Small intestine (tissue), 7 donors: Measurements from ENCODE around the gene YKT6. TPM values are rescaled to one million over a fixed set of nuclear protein-coding genes. Genes with fewer than 3 reads are reported as not detected.

ENCODE experiments used
- DNase-seq, 2 donors: peaks; one replicate each; pipeline versions ENCODE4 v3.0.0 to v3.0.0-alpha.2; 2013
- FAIRE-seq: peaks from 2 replicates; lab custom pipeline; 2012; peaks lifted over from hg19 to GRCh38; lab: Jason Lieb, UNC
- H3K27ac ChIP-seq, 3 donors: one replicate each; pipeline ENCODE4 v1.5.1; 2013; ENCODE audit warnings: low read length in 2 of 3, mild to moderate bottlenecking in 2 of 3, control low read depth in 1 of 3, inconsistent platforms in 1 of 3, low read depth in 1 of 3, moderate library complexity in 1 of 3
- H3K27me3 ChIP-seq, 3 donors: one replicate each; pipeline ENCODE4 v1.6.1; 2013; ENCODE audit warnings: low read length in 3 of 3, inconsistent platforms in 1 of 3; ENCODE audit not compliant: control insufficient read depth in 3 of 3, insufficient read depth in 3 of 3
- H3K36me3 ChIP-seq, 3 donors: one replicate each; pipeline ENCODE4 v1.6.1; 2013; ENCODE audit warnings: low read length in 3 of 3, inconsistent platforms in 1 of 3, low read depth in 1 of 3, mild to moderate bottlenecking in 1 of 3, moderate library complexity in 1 of 3; ENCODE audit not compliant: control insufficient read depth in 3 of 3, insufficient read depth in 2 of 3
- H3K4me1 ChIP-seq, 3 donors: one replicate each; pipeline ENCODE4 v1.6.1; 2013; ENCODE audit warnings: low read length in 2 of 3, inconsistent platforms in 1 of 3, low read depth in 1 of 3, mild to moderate bottlenecking in 1 of 3, moderate library complexity in 1 of 3; ENCODE audit not compliant: control insufficient read depth in 3 of 3, insufficient read depth in 2 of 3
- H3K4me3 ChIP-seq, 3 donors: one replicate each; pipeline ENCODE4 v1.5.1; 2013; ENCODE audit warnings: low read length in 3 of 3, control low read depth in 1 of 3, inconsistent platforms in 1 of 3, low read depth in 1 of 3, mild to moderate bottlenecking in 1 of 3, moderate library complexity in 1 of 3
- H3K9me3 ChIP-seq, 2 donors: one replicate each; pipeline ENCODE4 v1.6.1; 2013; ENCODE audit warnings: low read depth in 1 of 2, low read length in 1 of 2; ENCODE audit not compliant: control insufficient read depth in 2 of 2, insufficient read depth in 1 of 2
- WGBS, 3 donors: extraction: QIAGEN DNeasy Blood & Tissue Kit; methylation state at CpG; one replicate each; pipeline ENCODE4 v1.1.7; 2013; 5-methylcytosine and 5-hydroxymethylcytosine counted together
- polyA plus RNA-seq, 4 donors: library from polyadenylated mRNA; stranded (reverse) in 3 of 4; unstranded in 1 of 4; fragments of 200-250 nt in 3 of 4; fragments of 120-200 nt in 1 of 4; gene quantifications; one replicate each; pipeline versions ENCODE4 v1.2.1 to v1.2.3, GENCODE V29; 2013
- donor health status: healthy with polysubstance abuse.
- donor health status: control.
- donor health status: control.
- donor health status: Bipolar disorder and iron deficiency.
- donor health status: healthy.

Gene YKT6
- polyA plus RNA-seq, 4 donors, result 57.7 to 73.7 (median 64.2) TPM

DNA sequence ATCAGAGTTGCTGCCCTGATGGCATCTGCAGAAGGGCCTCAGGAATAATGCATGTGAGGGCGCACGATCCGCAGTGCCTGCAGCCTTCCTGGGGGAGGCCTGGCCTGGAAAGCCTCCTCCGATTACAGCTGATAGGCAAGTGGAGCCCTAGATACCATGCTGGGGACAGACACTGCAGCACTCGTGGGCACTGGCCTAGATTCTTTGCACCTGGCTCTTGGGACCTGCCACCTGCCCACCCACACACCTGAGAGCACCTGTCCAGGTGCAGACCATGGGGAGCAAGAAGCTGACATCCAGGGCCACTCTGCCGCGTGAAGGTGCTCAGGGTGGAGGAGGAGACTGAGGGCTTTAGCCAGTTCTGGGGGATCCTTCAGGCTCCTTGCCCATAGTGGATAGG, 14.8 kb downstream of the YKT6 start:
- peaks cover 0 to 17% (median 0%) of the 10 kb centered on the region in 3 donors for H3K4me1 ChIP-seq
- no peaks in the 10 kb centered on the region for H3K27me3 ChIP-seq
- DNase-seq, result no peak
- no peak overlapping the region for H3K27ac ChIP-seq
- H3K36me3 ChIP-seq, result peaks cover 6 to 39% (median 17%) of the 10 kb centered on the region in 3 donors
- no peak for FAIRE-seq
- peaks cover 0 to 6% of the 10 kb centered on the region in 2 donors for H3K9me3 ChIP-seq
- WGBS, 3 donors, result 83 to 90% (median 86%) methylated on average over 7 of the region's 7 CpGs
- no peak overlapping the region for H3K4me3 ChIP-seq

DNA sequence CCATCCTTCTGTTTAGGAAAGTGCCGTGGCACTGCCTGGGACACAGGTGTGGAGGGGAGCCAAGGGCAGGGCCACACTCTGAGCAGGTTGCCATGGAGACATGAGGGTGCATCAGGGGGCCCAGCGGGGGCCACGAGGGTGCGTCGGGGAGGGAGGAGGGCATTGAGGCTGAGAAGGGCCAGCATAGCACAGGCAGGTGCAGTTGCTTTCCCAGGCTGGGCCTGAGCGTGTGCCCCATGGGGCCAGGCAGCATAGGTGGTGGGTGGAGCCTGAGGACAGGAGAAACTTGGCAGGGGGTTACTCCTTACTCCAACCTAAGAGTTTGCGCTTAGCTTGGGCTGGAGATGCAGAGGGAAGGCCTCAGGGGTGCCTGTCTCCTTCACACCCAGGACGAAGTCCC, 15.2 kb downstream of the YKT6 start:
- peaks cover 0 to 1% (median 0%) of the 10 kb centered on the region in 3 donors for H3K27me3 ChIP-seq
- no peak overlapping the region for H3K27ac ChIP-seq
- no peak overlapping the region for H3K4me3 ChIP-seq
- WGBS, 3 donors, result 43 to 56% (median 44%) methylated on average over 8 of the region's 8 CpGs
- peak in 1 of 2 donors; percentile 42 for DNase-seq
- no peak for FAIRE-seq
- peaks cover 0 to 6% of the 10 kb centered on the region in 2 donors for H3K9me3 ChIP-seq
- H3K4me1 ChIP-seq, result peaks cover 0 to 17% (median 0%) of the 10 kb centered on the region in 3 donors
- H3K36me3 ChIP-seq, result peaks cover 6 to 35% (median 12%) of the 10 kb centered on the region in 3 donors

DNA sequence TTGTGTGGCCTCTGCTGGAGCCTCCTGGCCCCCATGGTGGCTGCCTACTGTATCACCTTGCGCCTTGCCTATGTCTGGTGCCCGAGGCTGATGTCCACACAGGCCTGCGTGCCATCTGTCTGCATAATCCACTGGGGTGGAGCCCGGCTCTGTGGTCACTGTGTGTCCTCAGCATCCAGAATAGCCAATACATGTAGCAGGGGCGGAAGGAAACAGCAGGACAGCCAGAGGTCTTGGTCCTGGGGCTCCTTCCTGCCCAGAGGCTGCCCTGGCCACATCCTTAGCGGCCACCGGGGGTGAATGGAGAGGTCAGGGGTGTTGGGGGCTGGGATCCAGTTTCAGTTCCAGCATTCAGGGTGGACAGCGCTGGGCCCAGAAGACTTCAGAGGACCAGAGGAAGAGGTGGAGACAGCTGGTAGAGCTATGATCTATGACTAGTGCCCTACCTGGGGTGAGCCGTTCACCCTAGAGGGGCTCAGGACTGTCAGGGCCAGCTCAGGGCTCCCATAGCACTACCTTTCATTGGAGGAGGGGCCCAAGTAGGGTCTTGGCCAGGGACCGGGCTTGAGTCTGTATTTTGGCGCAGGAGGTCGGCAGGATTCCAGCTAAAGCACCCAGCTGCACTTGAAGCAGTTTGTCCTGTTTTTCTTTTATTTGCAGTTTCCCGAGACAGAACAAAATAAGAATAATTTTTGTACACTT, 15.9 kb downstream of the YKT6 start:
- Histone ChIP-seq H3K4me3 (no peak overlapping the region), H3K27ac (no peak overlapping the region), H3K9me3 (peaks cover 0 to 6% of the 10 kb centered on the region in 2 donors), H3K27me3 (peaks cover 0 to 3% (median 0%) of the 10 kb centered on the region in 3 donors), H3K36me3 (peaks cover 6 to 28% (median 6%) of the 10 kb centered on the region in 3 donors), H3K4me1 (peaks cover 0 to 17% (median 0%) of the 10 kb centered on the region in 3 donors)
- WGBS, 3 donors, result 82 to 89% (median 87%) methylated on average over 13 of the region's 13 CpGs
- no peak for DNase-seq
- no peak for FAIRE-seq

DNA sequence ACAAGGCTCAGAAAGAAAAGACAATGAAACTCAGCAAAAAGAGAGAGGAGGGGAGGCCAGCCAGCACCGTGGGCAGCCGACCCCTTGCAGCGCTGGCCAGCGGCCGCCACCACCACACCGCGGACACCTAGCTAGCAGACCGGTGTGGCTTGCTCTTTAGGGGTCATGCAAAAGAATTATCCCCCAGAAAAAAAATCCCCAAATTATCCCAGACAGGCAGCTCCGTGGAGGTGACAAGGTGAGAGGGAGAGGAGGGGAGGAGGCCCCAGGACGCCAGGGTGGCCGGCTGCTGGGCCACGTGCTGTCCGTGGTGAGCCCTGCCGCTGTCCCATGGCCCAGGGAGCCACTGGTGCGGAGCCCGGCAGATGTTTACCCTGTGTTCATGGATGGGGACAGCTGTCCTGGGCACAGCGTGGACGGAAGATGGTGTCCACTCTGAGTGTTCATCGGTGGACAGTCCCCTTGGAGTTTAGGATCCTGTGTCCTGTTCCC, 16.5 kb downstream of the YKT6 start:
- H3K4me1 ChIP-seq, result peaks cover 0 to 17% (median 0%) of the 10 kb centered on the region in 3 donors
- no peak overlapping the region for H3K4me3 ChIP-seq
- H3K9me3 ChIP-seq, result peaks cover 0 to 6% of the 10 kb centered on the region in 2 donors
- FAIRE-seq (no peak), DNase-seq (no peak)
- peaks cover 0 to 3% (median 0%) of the 10 kb centered on the region in 3 donors for H3K27me3 ChIP-seq
- WGBS, 3 donors, result 88 to 91% (median 88%) methylated on average over 19 of the region's 19 CpGs
- no peak overlapping the region for H3K27ac ChIP-seq
- H3K36me3 ChIP-seq, result peaks cover 4 to 22% (median 6%) of the 10 kb centered on the region in 3 donors

DNA sequence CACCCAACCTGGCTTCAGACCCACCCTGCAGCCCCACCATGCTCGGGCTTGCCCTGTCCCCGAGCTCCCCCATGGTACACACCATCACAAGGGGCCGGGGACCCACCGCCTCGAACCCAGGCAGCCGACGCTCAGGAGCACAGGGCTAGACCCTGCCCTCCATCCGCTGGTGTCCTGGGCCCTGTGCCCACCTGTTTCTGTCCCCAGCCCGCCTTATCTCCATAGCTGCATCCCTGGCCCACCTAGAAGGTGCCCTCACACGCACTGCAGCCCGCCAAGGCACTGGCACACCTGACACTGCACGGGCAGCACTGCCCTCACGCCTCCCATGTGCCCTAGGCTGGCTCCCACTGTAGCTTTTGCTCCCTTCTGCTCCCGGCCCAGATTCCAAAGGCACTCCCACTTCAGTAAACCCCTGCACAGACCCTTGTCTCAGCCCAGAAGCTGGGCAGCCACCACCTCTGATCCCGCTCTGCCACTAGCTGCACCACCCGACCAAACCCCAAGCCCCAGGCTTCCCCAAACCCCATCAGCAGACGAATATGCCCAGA, 17.1 kb downstream of the YKT6 start:
- Histone ChIP-seq H3K4me3 (no peak overlapping the region), H3K4me1 (peaks cover 0 to 17% (median 0%) of the 10 kb centered on the region in 3 donors), H3K27ac (no peak overlapping the region), H3K27me3 (peaks cover 0 to 3% (median 0%) of the 10 kb centered on the region in 3 donors), H3K9me3 (peaks cover 0 to 6% of the 10 kb centered on the region in 2 donors), H3K36me3 (peaks cover 2 to 16% (median 4%) of the 10 kb centered on the region in 3 donors)
- no peak for FAIRE-seq
- no peak for DNase-seq
- WGBS, 3 donors, result 80 to 84% (median 83%) methylated on average over 17 of the region's 17 CpGs

DNA sequence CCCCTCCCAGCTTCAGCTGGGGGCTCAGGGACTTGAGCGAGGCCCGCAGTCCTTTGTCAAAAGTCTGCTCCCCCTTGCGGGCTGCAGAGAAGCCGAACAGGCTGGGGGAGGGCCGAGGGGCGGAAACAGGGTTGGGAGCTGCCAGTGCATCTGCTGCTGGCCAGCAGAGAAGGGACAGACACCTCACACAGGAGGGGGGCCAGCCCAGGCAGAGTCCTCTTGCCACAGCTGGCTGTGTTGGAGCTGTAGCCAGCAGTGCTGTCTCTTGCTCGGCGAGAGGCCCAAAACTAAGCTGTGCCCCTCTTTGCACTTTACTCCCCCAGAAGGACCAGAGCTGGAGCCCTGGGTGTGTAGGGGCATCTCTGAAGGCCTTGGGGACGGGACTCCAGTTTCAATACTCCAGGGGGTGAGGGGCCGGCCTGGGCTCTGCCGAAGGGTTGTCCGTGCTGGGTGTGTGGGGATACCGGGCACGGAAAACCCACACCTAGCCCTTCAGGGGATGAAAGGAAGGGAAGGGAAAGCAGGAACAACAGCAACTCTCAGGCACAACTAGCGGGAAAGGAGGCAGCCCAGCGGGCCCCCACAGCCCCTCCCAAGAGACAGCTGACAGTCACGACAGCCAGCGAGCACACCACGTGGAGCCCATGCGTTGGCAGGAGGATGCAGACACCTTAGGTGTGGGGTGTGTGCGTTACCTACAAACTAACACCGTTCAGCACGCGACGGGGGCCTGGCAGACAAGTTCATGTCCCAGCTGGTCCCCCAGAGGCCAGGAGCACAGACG, 17.8 kb downstream of the YKT6 start:
- no peak for FAIRE-seq
- H3K36me3 ChIP-seq, result peaks cover 0 to 9% (median 0%) of the 10 kb centered on the region in 3 donors
- no peak overlapping the region for H3K27ac ChIP-seq
- peaks cover 0 to 3% (median 0%) of the 10 kb centered on the region in 3 donors for H3K27me3 ChIP-seq
- H3K9me3 ChIP-seq, result peaks cover 0 to 6% of the 10 kb centered on the region in 2 donors
- H3K4me1 ChIP-seq, result peaks cover 0 to 20% (median 0%) of the 10 kb centered on the region in 3 donors
- no peak overlapping the region for H3K4me3 ChIP-seq
- DNase-seq, result no peak
- WGBS, 3 donors, result 77 to 89% (median 86%) methylated on average over 26 of the region's 26 CpGs

DNA sequence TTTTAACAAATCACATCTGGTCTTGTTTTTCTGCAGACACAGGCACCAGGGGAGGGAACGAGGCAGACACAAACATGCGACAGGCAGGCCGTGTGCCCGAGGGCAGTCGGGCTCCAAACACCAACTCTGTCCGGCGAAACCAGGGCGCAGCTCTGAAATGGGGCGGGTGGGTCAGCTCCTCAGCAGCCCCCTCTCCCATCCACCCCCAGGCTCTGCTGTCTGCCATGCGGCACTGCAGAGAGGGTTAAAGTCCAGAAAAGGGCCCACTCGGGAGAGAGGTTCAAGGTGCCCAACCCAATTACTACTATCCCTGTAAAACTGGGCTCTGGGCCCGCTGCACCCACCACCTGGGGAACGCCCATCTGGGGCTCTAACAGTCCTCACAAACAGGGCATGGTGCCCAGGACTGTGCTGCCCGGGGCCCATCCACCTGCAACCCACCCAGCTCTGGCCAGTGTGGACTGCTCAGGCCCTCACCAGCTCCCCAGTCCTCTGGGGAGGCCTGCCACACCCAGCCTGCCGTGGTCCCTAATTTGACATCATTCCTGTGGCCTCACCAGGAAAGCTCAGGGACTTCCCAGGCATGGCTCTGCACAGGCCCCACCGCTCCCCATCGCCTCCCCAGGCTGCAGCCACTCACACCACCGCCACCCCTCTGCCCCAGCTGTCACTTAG, 18.7 kb downstream of the YKT6 start:
- DNase-seq (no peak), FAIRE-seq (no peak)
- Histone ChIP-seq H3K4me1 (peaks cover 0 to 19% (median 0%) of the 10 kb centered on the region in 3 donors), H3K9me3 (peaks cover 0 to 6% of the 10 kb centered on the region in 2 donors), H3K27me3 (peaks cover 0 to 3% (median 0%) of the 10 kb centered on the region in 3 donors), H3K36me3 (peaks cover 0 to 4% (median 0%) of the 10 kb centered on the region in 3 donors), H3K4me3 (no peak overlapping the region), H3K27ac (no peak overlapping the region)
- 75 to 88% (median 81%) methylated on average over 17 to 18 of the region's 18 CpGs for WGBS, 3 donors
